GM12878 (cell line): ENCODE data around the gene GRM7. TPM values are rescaled to one million over a fixed set of nuclear protein-coding genes. Genes with fewer than 3 reads are reported as not detected.

Experiments
- ATAC-seq: fragments of 200-7000 bp; cut with Tn5 transposase; 3 replicates; pipeline ENCODE4 v1.9.1; 2020; ENCODE audit warnings: mild to moderate bottlenecking, moderate library complexity
- BruUV-seq: library from RNA; stranded (reverse); fragments of 400-500 nt; replicated peaks from 2 replicates; lab custom pipeline; 2021; lab: Mats Ljungman, UMichigan
- CTCF ChIA-PET: fragments of 300-600 bp; sonication (Branson Sonifier 250); formaldehyde crosslinking; extraction: SDS; loops from one replicate; lab custom pipeline; 2021; ENCODE audit warnings: inconsistent platforms; lab: Yijun Ruan, JAX
- POLR2A ChIA-PET: fragments of 350-600 bp; formaldehyde crosslinking; extraction: SDS; loops from one replicate; lab custom pipeline; 2021; ENCODE audit warnings: inconsistent platforms; lab: Charles Lee
- RAD21 ChIA-PET: fragments of 300-600 bp; sonication (Branson Sonifier 250); formaldehyde crosslinking; loops from one replicate; lab custom pipeline; 2023; ENCODE audit warnings: antibody characterized with exemption; ENCODE audit not compliant: unreplicated experiment; lab: Charles Lee
- SMC1A ChIA-PET: fragments of 300-600 bp; sonication (Branson Sonifier 250); formaldehyde crosslinking; loops from one replicate; lab custom pipeline; 2023; ENCODE audit not compliant: unreplicated experiment, uncharacterized antibody; lab: Charles Lee
- DNase-seq: peaks from one replicate; pipeline ENCODE4 v3.0.0-alpha.2; 2011; ENCODE audit warnings: low read depth, low spot score
- FAIRE-seq: peaks from 3 replicates; lab custom pipeline; 2011; peaks lifted over from hg19 to GRCh38; lab: Jason Lieb, UNC
- H2AFZ ChIP-seq: 2 replicates; pipeline ENCODE4 v1.6.0; 2011; ENCODE audit warnings: low read depth, low read length, control low read depth; ENCODE audit not compliant: control insufficient read depth
- H3K27ac ChIP-seq: 2 replicates; pipeline ENCODE4 v1.5.1; 2011; ENCODE audit warnings: control low read depth; ENCODE audit not compliant: control insufficient read depth, insufficient read depth
- H3K27me3 ChIP-seq, 2 experiments: replicated peaks in 1 of 2; 2 replicates each; pipeline versions ENCODE4 v1.6.0 to v1.6.1; 2011; ENCODE audit warnings: low read length in 1 of 2; ENCODE audit not compliant: control insufficient read depth in 2 of 2, insufficient read depth in 2 of 2
- H3K36me3 ChIP-seq, 2 experiments: 2 replicates each; pipeline ENCODE4 v1.5.1; 2011; ENCODE audit warnings: low read length in 1 of 2; ENCODE audit not compliant: control insufficient read depth in 2 of 2, insufficient read depth in 2 of 2
- H3K4me1 ChIP-seq: 2 replicates; pipeline ENCODE4 v1.6.1; 2011; ENCODE audit warnings: mild to moderate bottlenecking, low read length, moderate library complexity, mixed read lengths; ENCODE audit not compliant: control insufficient read depth, insufficient read depth
- H3K4me2 ChIP-seq: 2 replicates; pipeline ENCODE4 v1.6.0; 2011; ENCODE audit warnings: control low read depth; ENCODE audit not compliant: control insufficient read depth, insufficient read depth
- H3K4me3 ChIP-seq: fragments of 200-600 bp; sonication (generic); 2 replicates; pipeline ENCODE4 v1.5.1; 2016
- H3K79me2 ChIP-seq: 2 replicates; pipeline ENCODE4 v1.6.0; 2011; ENCODE audit warnings: low read length; ENCODE audit not compliant: control insufficient read depth, insufficient read depth
- H3K9ac ChIP-seq: 2 replicates; pipeline ENCODE4 v1.8.0; 2011; ENCODE audit warnings: low read length, control low read depth, mixed read lengths; ENCODE audit not compliant: control insufficient read depth, insufficient read depth
- H3K9me3 ChIP-seq: replicated peaks from 3 replicates; pipeline ENCODE4 v1.5.1; 2011; ENCODE audit warnings: mild to moderate bottlenecking, low read length; ENCODE audit not compliant: control insufficient read depth, insufficient read depth
- H4K20me1 ChIP-seq: 2 replicates; pipeline ENCODE4 v1.6.0; 2011; ENCODE audit not compliant: control insufficient read depth, insufficient read depth
- ASH2L ChIP-seq: fragments of 300-600, 200-600 bp; sonication (generic); IDR thresholded peaks from 2 replicates; pipeline ENCODE4 v1.6.1; 2017; ENCODE audit warnings: low read depth, mild to moderate bottlenecking, borderline replicate concordance
- ATF3 ChIP-seq: IDR thresholded peaks from 2 replicates; pipeline ENCODE4 v1.6.1; 2011; ENCODE audit warnings: low read depth, mild to moderate bottlenecking, low read length, moderate library complexity, borderline replicate concordance; ENCODE audit errors: extremely low read depth
- ATF7 ChIP-seq: fragments of 450-650 bp; IDR thresholded peaks from 2 replicates; pipeline ENCODE4 v1.6.1; 2016; ENCODE audit warnings: low read depth, mild to moderate bottlenecking
- CBX5 ChIP-seq: sonication (generic); IDR thresholded peaks from 2 replicates; pipeline ENCODE4 v1.6.1; 2016; ENCODE audit warnings: low read depth, moderate library complexity, mild to moderate bottlenecking, inconsistent platforms
- CEBPB ChIP-seq, 2 experiments: fragments of 150-350 bp in 1 of 2; IDR thresholded peaks; 2 replicates each; pipeline ENCODE4 v1.6.1; 2012 to 2014; ENCODE audit warnings: low read depth in 2 of 2, low read length in 2 of 2, borderline replicate concordance in 1 of 2, inconsistent platforms in 1 of 2
- CREM ChIP-seq: IDR thresholded peaks from 2 replicates; pipeline ENCODE4 v1.6.1; 2014; ENCODE audit warnings: antibody characterized with exemption, low read depth
- EGR1 ChIP-seq, 2 experiments: IDR thresholded peaks; 1 replicate in 1 of 2; 2 replicates in 1 of 2; pipeline ENCODE4 v1.6.1; 2011 to 2012; ENCODE audit warnings: low read depth in 2 of 2, low read length in 2 of 2, borderline replicate concordance in 1 of 2, mild to moderate bottlenecking in 1 of 2, moderate library complexity in 1 of 2
- ESRRA ChIP-seq: IDR thresholded peaks from 2 replicates; pipeline ENCODE4 v1.6.1; 2012; ENCODE audit warnings: mild to moderate bottlenecking, low read length, improper control_type of control experiment
- HDGF ChIP-seq: fragments of 450-650 bp; IDR thresholded peaks from 2 replicates; pipeline ENCODE4 v1.6.1; 2016; ENCODE audit warnings: antibody characterized with exemption
- LARP7 ChIP-seq: fragments of 450-650 bp; IDR thresholded peaks from 2 replicates; pipeline ENCODE4 v1.6.1; 2017; ENCODE audit warnings: mild to moderate bottlenecking
- MYC ChIP-seq: IDR thresholded peaks from 2 replicates; pipeline ENCODE4 v1.6.1; 2011; ENCODE audit warnings: mild to moderate bottlenecking, low read length, moderate library complexity, inconsistent platforms; ENCODE audit not compliant: insufficient read depth, insufficient replicate concordance, insufficient read length, severe bottlenecking
- NR2F1 ChIP-seq: fragments of 450-650 bp; conservative IDR thresholded peaks from 2 replicates; pipeline ENCODE4 v1.6.1; 2017; ENCODE audit warnings: mild to moderate bottlenecking
- RELA ChIP-seq: fragments of 450-650 bp; IDR thresholded peaks from 2 replicates; pipeline ENCODE4 v1.8.0; 2014; ENCODE audit warnings: borderline replicate concordance; ENCODE audit not compliant: partially characterized antibody
- TAF1 ChIP-seq: IDR thresholded peaks from 2 replicates; pipeline ENCODE4 v1.6.1; 2011; ENCODE audit warnings: mild to moderate bottlenecking, low read depth, low read length, borderline replicate concordance
- USF1 ChIP-seq: IDR thresholded peaks from 2 replicates; pipeline ENCODE4 v1.6.1; 2011; ENCODE audit warnings: borderline replicate concordance, low read depth, mild to moderate bottlenecking, moderate library complexity, mixed read lengths, low read length; ENCODE audit not compliant: insufficient read depth; ENCODE audit errors: extremely low read length
- ZBED1 ChIP-seq: IDR thresholded peaks from 2 replicates; pipeline ENCODE4 v1.6.1; 2016; ENCODE audit warnings: borderline replicate concordance
- ZNF622 ChIP-seq: fragments of 450-650 bp; IDR thresholded peaks from 2 replicates; pipeline ENCODE4 v1.6.1; 2017; ENCODE audit warnings: mild to moderate bottlenecking, inconsistent platforms
- WGBS: methylation state at CpG from one replicate; pipeline ENCODE4 v1.1.6; 2016; ENCODE audit warnings: low lambda C conversion rate; ENCODE audit not compliant: insufficient replicate concordance, insufficient coverage; ENCODE audit errors: missing lambda C conversion rate; 5-methylcytosine and 5-hydroxymethylcytosine counted together
- in situ Hi-C: fragments of 300-500 bp; cut with MboI; formaldehyde crosslinking; loops from 9 replicates; pipeline ENCODE4 v1.14.3; 2018; ENCODE audit warnings: mixed read lengths
- intact Hi-C: fragments of 100-400 bp; cut with micrococcal nuclease; formaldehyde crosslinking; loops from one replicate; pipeline ENCODE4 v1.14.2; 2022; ENCODE audit not compliant: unreplicated experiment
- polyA plus RNA-seq, 11 experiments: library from polyadenylated mRNA; depleted of rRNA in 4 of 11; unstranded in 6 of 11; stranded (reverse) in 5 of 11; fragments of >200 nt; fragmentation: Nextera tagmentation in 4 of 11; fragmentation: Illumina TruSeq in 1 of 11; extraction: Ambion mirVana in 4 of 11; extraction: Trizol in 1 of 11; gene quantifications; 1 replicate in 1 of 11; 2 replicates in 10 of 11; pipeline versions ENCODE4 v1.2.1 to v1.2.3, GENCODE V29; 2011 to 2016; ENCODE audit warnings: inconsistent platforms in 2 of 11, missing spikeins in 2 of 11, low read depth in 1 of 11
- total RNA-seq, 4 experiments: library from RNA; depleted of rRNA in 3 of 4; stranded (reverse); fragments of >200 nt in 3 of 4; fragmentation: Illumina TruSeq in 1 of 4; extraction: Trizol in 1 of 4; gene quantifications; 2 replicates each; pipeline versions ENCODE4 v1.2.1 to v1.2.3, GENCODE V29; 2013 to 2021
- TF ChIP-seq, protein P1 (sequence below): fragments of 150-350 bp; IDR thresholded peaks from 2 replicates; pipeline ENCODE4 v1.6.1; 2016; ENCODE audit warnings: low read depth, low read length

GRM7 gene
- total and polyA plus RNA-seq, 10 of the 15 experiments (the other 5 are each of a cell fraction or from before 2014, with no cell fraction given), result not detected

DNA sequence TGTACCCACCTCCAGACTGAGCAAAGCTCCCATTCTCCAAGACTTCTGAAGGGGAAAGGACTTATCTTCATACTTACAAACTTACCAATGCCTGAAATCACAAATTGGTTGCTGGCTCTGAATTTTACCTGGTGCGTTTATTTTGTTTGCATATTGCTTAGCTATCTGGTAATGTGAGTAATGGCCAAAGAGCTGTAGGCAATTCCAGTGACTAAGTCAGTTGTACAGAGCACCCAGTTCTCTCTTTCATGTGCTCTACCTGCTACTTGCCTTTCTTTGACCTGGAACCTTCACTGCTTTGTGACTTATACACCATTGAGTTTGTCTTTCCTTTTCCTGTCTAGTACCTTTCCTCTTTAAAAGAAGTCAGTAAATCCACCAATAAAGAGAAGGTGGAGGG, 884.8 kb downstream of the GRM7 start (continued):
- TF ChIP-seq, protein P1, sequence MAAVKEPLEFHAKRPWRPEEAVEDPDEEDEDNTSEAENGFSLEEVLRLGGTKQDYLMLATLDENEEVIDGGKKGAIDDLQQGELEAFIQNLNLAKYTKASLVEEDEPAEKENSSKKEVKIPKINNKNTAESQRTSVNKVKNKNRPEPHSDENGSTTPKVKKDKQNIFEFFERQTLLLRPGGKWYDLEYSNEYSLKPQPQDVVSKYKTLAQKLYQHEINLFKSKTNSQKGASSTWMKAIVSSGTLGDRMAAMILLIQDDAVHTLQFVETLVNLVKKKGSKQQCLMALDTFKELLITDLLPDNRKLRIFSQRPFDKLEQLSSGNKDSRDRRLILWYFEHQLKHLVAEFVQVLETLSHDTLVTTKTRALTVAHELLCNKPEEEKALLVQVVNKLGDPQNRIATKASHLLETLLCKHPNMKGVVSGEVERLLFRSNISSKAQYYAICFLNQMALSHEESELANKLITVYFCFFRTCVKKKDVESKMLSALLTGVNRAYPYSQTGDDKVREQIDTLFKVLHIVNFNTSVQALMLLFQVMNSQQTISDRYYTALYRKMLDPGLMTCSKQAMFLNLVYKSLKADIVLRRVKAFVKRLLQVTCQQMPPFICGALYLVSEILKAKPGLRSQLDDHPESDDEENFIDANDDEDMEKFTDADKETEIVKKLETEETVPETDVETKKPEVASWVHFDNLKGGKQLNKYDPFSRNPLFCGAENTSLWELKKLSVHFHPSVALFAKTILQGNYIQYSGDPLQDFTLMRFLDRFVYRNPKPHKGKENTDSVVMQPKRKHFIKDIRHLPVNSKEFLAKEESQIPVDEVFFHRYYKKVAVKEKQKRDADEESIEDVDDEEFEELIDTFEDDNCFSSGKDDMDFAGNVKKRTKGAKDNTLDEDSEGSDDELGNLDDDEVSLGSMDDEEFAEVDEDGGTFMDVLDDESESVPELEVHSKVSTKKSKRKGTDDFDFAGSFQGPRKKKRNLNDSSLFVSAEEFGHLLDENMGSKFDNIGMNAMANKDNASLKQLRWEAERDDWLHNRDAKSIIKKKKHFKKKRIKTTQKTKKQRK, result no peak
- TF ChIP-seq CREM, result no peak

- FAIRE-seq, result no peak
- SMC1A ChIA-PET, result no interaction called here
- intact Hi-C loops, result no loop called here
These were observed 889.2 kb downstream of the GRM7 start for GRCh38 chr3:7749931-7750695.

More at GRCh38 chr3:7749931-7750695, 889.2 kb downstream of the GRM7 start:
- no peak overlapping the region for H3K4me3 ChIP-seq
- ATAC-seq (no peak), DNase-seq (no peak)
- no peak overlapping the region for H3K27ac ChIP-seq
- H3K9ac ChIP-seq, result no peak overlapping the region
- H4K20me1 ChIP-seq, result no peaks in the 10 kb centered on the region
- CTCF ChIA-PET, result no interaction called here
- 44% methylated on average over 4 of the region's 4 CpGs for WGBS
- TF ChIP-seq ASH2L (no peak), ESRRA (no peak), ZNF622 (no peak), MYC (no peak), ATF3 (no peak), USF1 (no peak), CEBPB (IDR thresholded peaks at IDR 0.05; ENCODE audit: borderline replicate concordance in 1 of 2, low read depth in 2 of 2, low read length in 2 of 2) (no peak), EGR1 (IDR thresholded peaks at IDR 0.05; ENCODE audit: borderline replicate concordance in 1 of 2, low read depth in 2 of 2, low read length in 2 of 2) (no peak), CBX5 (no peak), HDGF (no peak), ATF7 (no peak), RELA (no peak), TAF1 (no peak), ZBED1 (no peak), NR2F1 (no peak), LARP7 (no peak)
- RAD21 ChIA-PET, result no interaction called here
- no peaks in the 10 kb centered on the region for H3K9me3 ChIP-seq
- BruUV-seq, result no TSS peak
- in situ Hi-C loops, result no loop called here
- no peak overlapping the region for H3K4me2 ChIP-seq
- POLR2A ChIA-PET, result no interaction called here
- H3K4me1 ChIP-seq, result no peaks in the 10 kb centered on the region
- no peaks in the 10 kb centered on the region for H3K27me3 ChIP-seq
- H2AFZ ChIP-seq, result no peak overlapping the region
- H3K79me2 ChIP-seq, result no peaks in the 10 kb centered on the region
- no peaks in the 10 kb centered on the region for H3K36me3 ChIP-seq
